Glomerular visceral epithelial cell (primary cell): Measurements from ENCODE around the gene NDUFS7.
A peak's percentile ranks its signal among the peaks of the same experiment; 100 is the strongest.

Experiments
- DNase-seq: peaks from one replicate; pipeline ENCODE4 v3.0.0-alpha.2; 2016; ENCODE audit errors: extremely low spot score

NDUFS7 gene

GRCh38 chr19:1364070-1364704, 19.5 kb upstream of the NDUFS7 start:
- no peak for DNase-seq

- DNase-seq = no peak
Observed at GRCh38 chr19:1365319-1366269, 18.1 kb upstream of the NDUFS7 start.

DNA sequence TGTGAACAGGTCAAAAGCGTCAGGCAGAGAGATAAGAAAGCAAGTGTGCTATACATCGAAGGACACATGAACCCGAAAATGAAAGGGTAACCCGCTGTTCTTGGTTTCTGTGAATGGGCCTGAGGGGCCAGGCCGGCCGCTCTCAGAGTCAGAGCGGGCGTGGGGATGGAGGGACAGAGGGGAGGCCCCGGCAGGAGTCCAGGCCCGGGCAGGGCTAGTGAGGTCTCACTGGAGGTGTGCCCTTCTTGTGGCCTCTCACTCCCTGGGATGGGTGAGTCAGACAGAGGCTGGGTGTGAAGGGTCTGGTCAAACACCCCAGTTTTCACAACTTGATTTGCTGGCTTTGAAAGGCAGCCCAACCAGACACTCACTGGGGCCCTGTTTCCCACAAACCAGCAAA, 17.4 kb upstream of the NDUFS7 start:
- DNase-seq = no peak

DNA sequence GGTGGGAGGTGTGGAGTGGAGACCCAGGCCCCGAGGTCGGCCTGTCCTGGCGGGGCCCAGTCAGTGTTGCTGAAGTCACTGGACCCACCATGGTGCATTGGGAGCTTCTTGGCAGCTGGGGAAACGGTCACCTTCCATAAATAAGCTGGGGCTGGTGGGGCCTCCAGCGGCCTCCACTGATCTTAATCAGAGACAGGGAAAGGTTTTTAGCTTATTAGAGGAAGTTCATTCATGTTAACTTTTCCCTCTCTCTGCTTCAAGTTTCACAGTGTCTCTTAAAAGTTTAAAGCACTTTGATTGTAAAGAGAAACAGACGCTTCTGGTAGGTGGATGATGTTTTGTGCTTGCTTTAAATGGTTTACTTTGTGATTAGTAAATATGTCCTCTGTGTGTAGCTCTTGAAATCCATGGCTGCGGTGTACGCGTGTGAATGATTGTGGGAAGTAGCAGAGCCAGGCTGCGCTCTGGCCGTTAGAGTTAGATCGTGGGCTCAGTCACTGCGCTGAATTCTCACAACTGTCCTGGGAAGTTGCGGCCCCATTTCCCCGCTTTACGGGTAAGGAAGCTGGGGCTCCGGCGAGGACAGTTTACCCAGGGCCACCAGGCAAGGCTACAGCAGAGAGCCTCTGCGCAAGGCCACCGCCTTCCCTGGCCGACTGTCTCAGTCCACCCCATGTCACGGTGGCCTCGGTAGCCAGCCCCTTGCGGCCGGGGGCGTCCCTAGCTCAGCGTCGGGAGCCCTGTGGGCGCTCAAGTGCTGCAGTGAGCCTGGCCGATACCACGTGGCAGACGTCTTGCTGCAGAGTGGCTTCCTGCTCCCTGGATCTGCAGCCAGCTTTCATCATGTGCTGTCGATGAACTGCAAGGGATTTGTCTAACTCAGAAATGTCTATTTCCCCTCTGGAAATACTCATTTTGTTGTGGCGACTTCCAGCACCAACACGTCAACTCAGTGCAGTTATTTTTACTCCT, 16.5 kb upstream of the NDUFS7 start:
- no peak for DNase-seq

DNA sequence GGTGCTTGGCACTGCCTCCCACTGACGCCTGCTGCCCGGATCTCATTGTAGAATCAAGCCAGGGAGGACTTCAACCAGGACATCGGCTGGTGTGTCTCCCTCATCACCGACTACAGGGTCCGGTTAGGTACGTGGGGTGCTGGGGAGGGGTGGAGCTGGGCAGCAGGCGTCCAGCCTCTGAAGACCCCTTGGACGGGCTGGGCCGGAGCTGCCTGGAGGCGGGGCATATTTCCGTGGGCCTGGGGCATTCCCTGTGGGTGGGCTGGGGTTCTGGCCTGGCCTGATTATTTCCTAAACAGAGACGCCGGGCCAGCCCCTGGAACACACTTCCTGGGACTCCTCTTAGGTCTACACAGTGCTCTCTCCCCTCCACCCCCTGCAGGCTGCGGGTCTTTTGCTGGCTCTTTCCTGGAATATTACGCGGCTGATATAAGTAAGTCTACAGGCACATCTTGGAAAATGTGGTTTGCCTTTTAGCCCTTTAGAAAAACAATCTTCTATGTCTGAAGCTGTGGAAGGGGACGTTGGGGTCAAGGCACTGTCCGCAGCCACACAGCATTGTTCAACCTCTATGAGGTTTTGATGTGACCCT, 14.4 kb upstream of the NDUFS7 start:
- DNase-seq = no peak

GRCh38 chr19:1370579-1371361, 12.9 kb upstream of the NDUFS7 start:
- no peak for DNase-seq

- DNase-seq = no peak
Observed at GRCh38 chr19:1373042-1373533, 10.6 kb upstream of the NDUFS7 start.

DNA sequence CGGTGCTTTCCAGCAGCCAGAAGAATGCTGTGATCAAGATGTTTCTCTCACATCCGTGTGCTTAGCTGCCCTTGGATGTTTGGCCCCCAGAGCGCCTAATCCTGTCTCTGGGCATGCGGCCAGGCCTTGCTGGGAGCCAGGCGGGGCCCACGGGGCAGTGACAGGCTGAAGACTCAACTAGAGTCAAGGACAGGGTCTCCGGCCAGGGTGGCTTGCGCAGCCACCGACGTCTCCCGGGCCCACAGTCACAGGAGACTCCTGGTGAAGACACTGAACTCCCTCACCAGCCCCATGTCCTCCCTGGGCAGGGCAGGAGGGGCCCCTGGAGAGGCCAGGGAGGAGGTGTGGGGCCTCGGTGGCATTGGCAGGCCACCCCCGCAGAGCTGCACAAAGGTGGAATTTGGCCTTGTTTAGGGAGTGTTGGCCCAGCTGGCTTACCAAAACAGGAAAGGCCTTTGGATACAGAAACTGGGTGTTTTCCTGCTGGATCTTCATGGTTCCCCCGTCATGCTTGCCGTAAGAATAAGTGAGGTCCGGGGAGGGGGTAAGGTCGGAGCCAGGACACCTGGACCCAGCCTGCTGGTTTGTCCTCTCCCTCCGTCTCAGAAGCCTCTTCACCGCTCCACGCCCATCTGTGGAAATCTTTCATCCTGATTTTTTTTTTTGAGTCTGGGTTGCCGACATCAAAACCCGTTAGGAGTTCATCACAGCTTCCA, 10.0 kb upstream of the NDUFS7 start:
- peak; percentile 72 for DNase-seq

DNA sequence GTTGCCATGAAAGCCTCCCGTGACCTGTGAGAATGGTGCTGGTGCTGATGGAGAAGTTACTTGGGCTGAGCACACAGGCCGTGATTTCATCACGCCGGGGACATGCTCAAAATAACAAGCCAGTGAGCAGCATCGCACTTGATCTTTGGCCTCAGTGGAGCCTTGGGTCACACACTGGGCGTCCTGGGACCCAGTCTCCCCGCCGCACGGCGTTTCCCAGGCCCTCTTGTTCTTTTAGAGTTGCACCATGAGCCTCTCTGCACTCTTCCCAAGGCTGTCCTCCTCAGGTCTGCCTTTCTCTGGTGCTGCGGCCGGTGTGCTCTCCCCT, 9.5 kb upstream of the NDUFS7 start:
- no peak for DNase-seq

DNA sequence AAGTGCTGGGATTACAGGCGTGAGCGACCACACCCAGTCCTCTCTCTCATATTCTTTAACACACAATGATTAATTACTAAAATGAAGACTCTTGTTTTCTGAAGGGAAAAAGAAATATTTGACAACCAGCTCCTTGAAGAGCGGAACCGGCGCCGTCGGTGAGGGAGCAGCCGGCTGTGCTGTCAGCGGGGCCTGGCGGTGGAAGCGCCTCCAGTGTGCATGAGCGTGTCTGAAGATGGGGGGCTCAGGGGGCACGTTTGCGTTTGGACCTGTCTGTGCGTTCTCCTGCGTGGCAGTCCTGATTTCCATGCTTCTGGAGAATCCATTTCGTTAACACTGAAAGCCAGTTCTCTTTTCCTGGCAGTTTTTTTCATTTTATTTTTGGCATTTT, 7.3 kb upstream of the NDUFS7 start:
- DNase-seq = no peak

DNA sequence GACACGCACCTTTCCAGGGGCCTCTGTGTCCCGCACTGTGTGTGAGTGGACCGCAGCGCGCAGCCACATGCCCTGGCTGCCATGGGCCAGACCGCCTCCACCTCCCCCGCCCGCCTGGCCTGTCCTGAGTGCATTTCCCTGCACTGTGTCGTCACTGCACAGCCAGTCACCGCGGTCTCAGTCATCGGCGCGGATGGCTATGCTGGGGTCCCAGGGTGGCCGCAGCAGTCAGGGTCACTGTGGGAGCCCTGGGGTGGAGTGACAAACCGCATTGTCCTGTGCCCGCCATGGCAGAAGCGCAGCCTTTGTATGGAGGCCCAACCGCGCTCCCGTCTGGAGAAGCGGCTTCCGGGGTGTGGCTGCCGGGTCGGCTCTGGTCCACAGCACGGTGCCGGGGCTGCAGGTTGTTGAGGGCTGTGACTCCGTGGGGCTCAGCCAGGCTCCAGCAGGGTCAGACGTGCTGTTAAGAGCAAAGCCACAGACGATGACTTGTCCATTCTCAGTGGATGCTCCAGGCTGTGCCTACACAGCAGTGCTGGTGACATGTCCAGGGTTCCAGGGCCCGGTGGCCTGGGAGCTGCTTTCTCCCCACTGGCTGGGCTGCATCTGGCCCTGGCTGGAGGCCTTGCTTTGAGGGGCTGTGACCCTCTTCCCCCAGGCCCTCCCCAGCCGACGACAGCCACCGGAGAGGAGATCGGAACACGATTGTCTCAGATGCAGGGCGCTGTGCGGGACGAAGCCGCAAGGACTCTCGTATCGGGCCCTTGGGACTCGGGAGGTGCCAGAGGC, 6.3 kb upstream of the NDUFS7 start:
- DNase-seq = no peak

DNA sequence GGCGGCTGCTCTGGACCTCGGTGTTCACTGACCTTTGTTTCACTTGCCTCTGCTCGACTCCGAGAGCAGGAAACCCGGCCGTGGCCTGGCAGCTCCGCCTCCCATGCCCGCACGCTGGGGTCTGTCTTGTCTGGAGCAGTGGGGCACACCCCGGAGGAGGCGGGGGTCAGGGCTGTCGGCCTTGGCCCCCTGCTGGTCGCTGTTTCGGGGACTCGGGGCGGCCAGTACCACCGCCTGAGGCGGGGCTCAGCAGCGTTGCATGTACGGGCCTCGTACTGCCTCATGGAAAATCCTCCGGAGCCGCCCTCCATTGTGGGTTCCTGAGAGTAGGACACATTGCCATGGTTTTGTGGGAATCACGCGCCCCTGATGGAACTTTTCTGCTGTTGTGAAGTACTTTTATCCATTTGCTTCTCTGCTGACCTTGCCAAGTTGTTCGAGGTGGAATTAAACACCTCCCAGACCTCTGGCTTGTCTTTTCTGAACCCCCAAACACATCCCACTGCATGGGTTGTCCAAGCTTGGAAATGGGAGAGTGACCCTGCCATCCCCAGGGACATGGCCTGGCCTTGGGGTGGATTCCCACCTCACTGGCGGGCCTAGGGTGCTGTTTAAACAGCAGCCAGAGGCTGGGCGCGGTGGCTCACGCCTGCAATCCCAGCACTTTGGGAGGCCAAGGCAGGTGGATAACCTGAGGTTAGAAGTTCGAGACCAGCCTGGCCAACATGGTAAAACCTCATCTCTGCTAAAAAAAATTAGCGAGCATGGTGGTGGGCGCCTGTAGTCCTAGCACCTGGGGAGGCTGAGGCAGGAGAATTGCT, 5.5 kb upstream of the NDUFS7 start:
- no peak for DNase-seq

GRCh38 chr19:1379126-1379905, 4.4 kb upstream of the NDUFS7 start:
- no peak for DNase-seq

DNA sequence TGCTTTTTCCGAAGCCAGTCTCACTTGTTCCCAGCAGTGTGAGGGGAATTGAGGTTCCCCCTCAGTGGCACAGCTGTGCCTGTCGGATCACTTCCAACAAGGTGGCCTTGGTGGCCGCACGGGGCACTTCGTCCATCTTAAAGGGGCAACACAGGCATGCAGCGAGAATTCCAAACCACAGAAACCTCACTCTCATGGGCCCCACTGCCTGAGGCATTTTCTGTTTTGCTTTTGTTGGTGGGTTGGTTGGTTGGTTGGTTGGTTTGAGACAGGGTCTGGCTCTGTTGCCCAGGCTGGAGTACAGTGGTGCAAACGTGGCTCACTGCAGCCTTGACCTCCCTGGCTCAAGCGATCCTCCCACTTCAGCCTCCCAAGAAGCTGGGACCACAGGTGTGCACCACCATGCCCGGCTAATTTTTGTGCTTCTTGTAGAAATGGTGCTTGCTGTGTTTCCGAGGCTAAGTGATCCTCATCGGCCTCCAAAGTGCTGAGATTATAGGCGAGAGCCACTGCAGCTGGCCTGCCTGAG, 3.7 kb upstream of the NDUFS7 start:
- no peak for DNase-seq

GRCh38 chr19:1382250-1382649, 1.5 kb upstream of the NDUFS7 start:
- DNase-seq = no peak

GRCh38 chr19:1383017-1383311, 743 bp upstream of the NDUFS7 start:
- DNase-seq = no peak

- no peak for DNase-seq
Observed at GRCh38 chr19:1384085-1384462, 367 bp downstream of the NDUFS7 start.
